PC-9 (cell line): ENCODE data around the gene ART1. TPM values are rescaled to one million over a fixed set of nuclear protein-coding genes. Genes with fewer than 3 reads are reported as not detected.

Source experiments
- BruUV-seq: library from RNA; stranded (reverse); fragments of 400-500 nt; replicated peaks from 2 replicates; lab custom pipeline; 2021; lab: Mats Ljungman, UMichigan
- CTCF ChIA-PET: fragments of 300-600 bp; sonication (Branson Sonifier 250); formaldehyde crosslinking; loops from one replicate; lab custom pipeline; 2022; ENCODE audit warnings: antibody characterized with exemption; lab: Charles Lee
- POLR2A ChIA-PET: fragments of 300-600 bp; sonication (Branson Sonifier 250); formaldehyde crosslinking; loops from one replicate; lab custom pipeline; 2022; ENCODE audit warnings: antibody characterized with exemption; ENCODE audit not compliant: unreplicated experiment; lab: Charles Lee
- DNase-seq, 2 experiments: peaks; one replicate each; pipeline versions ENCODE4 v3.0.0 to v3.0.0-alpha.2; 2015 to 2022; ENCODE audit warnings: mixed read lengths in 1 of 2
- H2AFZ ChIP-seq: fragments of 200-600 bp; sonication (generic); 2 replicates; pipeline ENCODE4 v1.8.1; 2017; ENCODE audit warnings: antibody characterized with exemption
- H3F3A ChIP-seq: fragments of 200-600 bp; sonication (generic); 2 replicates; pipeline ENCODE4 v1.8.1; 2017; ENCODE audit warnings: antibody characterized with exemption, mild to moderate bottlenecking, low read depth; ENCODE audit not compliant: insufficient read depth
- H3K27ac ChIP-seq: fragments of 200-600 bp; sonication (generic); 2 replicates; pipeline ENCODE4 v1.6.1; 2016; ENCODE audit warnings: mixed run types
- H3K27me3 ChIP-seq: fragments of 200-600 bp; sonication (generic); 2 replicates; pipeline ENCODE4 v1.6.1; 2016; ENCODE audit warnings: low read depth, mixed run types; ENCODE audit not compliant: insufficient read depth
- H3K36me3 ChIP-seq: fragments of 200-600 bp; sonication (generic); 2 replicates; pipeline ENCODE4 v1.6.1; 2016; ENCODE audit warnings: low read depth, mixed run types
- H3K4me1 ChIP-seq: fragments of 200-600 bp; sonication (generic); replicated peaks from 2 replicates; pipeline ENCODE4 v1.6.1; 2016; ENCODE audit warnings: mixed run types; ENCODE audit not compliant: insufficient read depth
- H3K4me2 ChIP-seq: fragments of 200-600 bp; sonication (generic); 2 replicates; pipeline ENCODE4 v1.6.1; 2017; ENCODE audit warnings: mixed run types
- H3K4me3 ChIP-seq: fragments of 200-600 bp; sonication (generic); 2 replicates; pipeline ENCODE4 v1.6.1; 2016; ENCODE audit warnings: mixed run types
- H3K79me2 ChIP-seq: fragments of 200-600 bp; sonication (generic); 2 replicates; pipeline ENCODE4 v1.6.1; 2017; ENCODE audit warnings: low read depth, mixed run types
- H3K9me2 ChIP-seq: fragments of 200-600 bp; sonication (generic); 2 replicates; pipeline ENCODE4 v1.8.1; 2017; ENCODE audit warnings: mild to moderate bottlenecking; ENCODE audit not compliant: insufficient read depth
- H3K9me3 ChIP-seq: fragments of 200-600 bp; sonication (generic); 2 replicates; pipeline ENCODE4 v1.8.1; 2016; ENCODE audit warnings: low read depth; ENCODE audit not compliant: insufficient read depth
- H4K20me1 ChIP-seq: fragments of 200-600 bp; sonication (generic); 2 replicates; pipeline ENCODE4 v1.8.1; 2017; ENCODE audit not compliant: insufficient read depth
- CTCF ChIP-seq: fragments of 200-600 bp; sonication (generic); conservative IDR thresholded peaks from 2 replicates; pipeline ENCODE4 v1.6.1; 2017; ENCODE audit warnings: mixed run types, antibody characterized with exemption, mild to moderate bottlenecking, moderate library complexity
- EZH2 ChIP-seq: fragments of 200-600 bp; sonication (generic); IDR thresholded peaks from 2 replicates; pipeline ENCODE4 v1.8.0; 2017; ENCODE audit warnings: antibody characterized with exemption, low read depth
- intact Hi-C: fragments of 100-400 bp; cut with micrococcal nuclease; formaldehyde crosslinking; loops from one replicate; pipeline ENCODE4 v1.10.0; 2022; ENCODE audit not compliant: unreplicated experiment
- total RNA-seq: library from RNA; stranded (reverse); gene quantifications from 2 replicates; pipeline ENCODE4 v1.2.3, GENCODE V29; 2021

ART1 gene
- total RNA-seq, 1 experiment from 2014 or later: not detected

- H3K4me1 ChIP-seq: no peaks in the 10 kb centered on the region
- no peaks in the 10 kb centered on the region for H3K9me2 ChIP-seq
- no peak for TF ChIP-seq EZH2
- no peak for TF ChIP-seq CTCF
- no TSS peak for BruUV-seq
- ChIA-PET POLR2A (no interaction called here), CTCF (no interaction called here)
- no peaks in the 10 kb centered on the region for H3K79me2 ChIP-seq
- no peak overlapping the region for H2AFZ ChIP-seq
- H3K9me3 ChIP-seq: no peaks in the 10 kb centered on the region
- no peaks in the 10 kb centered on the region for H3K36me3 ChIP-seq
- no peak overlapping the region for H3K27ac ChIP-seq
- DNase-seq: peak in 1 of 2 experiments; percentile 18
- H4K20me1 ChIP-seq: no peaks in the 10 kb centered on the region
- intact Hi-C loops: loop anchor here (10.0 kb wide), 1 partner anchor 160 kb away; no protein-coding TSS in a partner anchor
- no peaks in the 10 kb centered on the region for H3K27me3 ChIP-seq
- H3K4me3 ChIP-seq: no peak overlapping the region
- no peaks in the 10 kb centered on the region for H3F3A ChIP-seq
- no peak overlapping the region for H3K4me2 ChIP-seq
Measured at GRCh38 chr11:3614742-3615171, 30.2 kb upstream of the ART1 start.

- Histone ChIP-seq H3K9me2 (no peaks in the 10 kb centered on the region), H3K9me3 (no peaks in the 10 kb centered on the region), H2AFZ (no peak overlapping the region), H3F3A (no peaks in the 10 kb centered on the region), H3K4me1 (no peaks in the 10 kb centered on the region), H3K36me3 (no peaks in the 10 kb centered on the region), H3K27me3 (no peaks in the 10 kb centered on the region), H3K4me3 (no peak overlapping the region), H3K79me2 (no peaks in the 10 kb centered on the region), H3K4me2 (no peak overlapping the region), H4K20me1 (no peaks in the 10 kb centered on the region), H3K27ac (no peak overlapping the region)
- CTCF ChIA-PET: no interaction called here
- intact Hi-C loops: loop anchor here (10.0 kb wide), 1 partner anchor 161 kb away; no protein-coding TSS in a partner anchor
- no peak for DNase-seq
- no TSS peak for BruUV-seq
- no peak for TF ChIP-seq CTCF
- no peak for TF ChIP-seq EZH2
- POLR2A ChIA-PET: no interaction called here
Measured at GRCh38 chr11:3615998-3616397, 28.9 kb upstream of the ART1 start.

GRCh38 chr11:3616721-3617460 is 28.0 kb upstream of the ART1 start:
- DNase-seq: no peak
- no peaks in the 10 kb centered on the region for H3K9me3 ChIP-seq
- no peaks in the 10 kb centered on the region for H3K9me2 ChIP-seq
- no peaks in the 10 kb centered on the region for H4K20me1 ChIP-seq
- H2AFZ ChIP-seq: no peak overlapping the region
- H3K36me3 ChIP-seq: no peaks in the 10 kb centered on the region
- no peak for TF ChIP-seq EZH2
- TF ChIP-seq CTCF: no peak
- H3K27me3 ChIP-seq: no peaks in the 10 kb centered on the region
- no peak overlapping the region for H3K4me3 ChIP-seq
- ChIA-PET CTCF (no interaction called here), POLR2A (no interaction called here)
- no TSS peak for BruUV-seq
- H3K4me2 ChIP-seq: no peak overlapping the region
- intact Hi-C loops: loop anchor here (10.0 kb wide), 1 partner anchor 162 kb away; no protein-coding TSS in a partner anchor
- no peaks in the 10 kb centered on the region for H3K4me1 ChIP-seq
- H3K79me2 ChIP-seq: no peaks in the 10 kb centered on the region
- H3F3A ChIP-seq: no peaks in the 10 kb centered on the region
- no peak overlapping the region for H3K27ac ChIP-seq
